ENCODE data around the gene LONP1.

- TF ChIP-seq CTCF (IDR thresholded peaks at IDR 0.05) (no peak), POLR2A (IDR thresholded peaks at IDR 0.05) (no peak)
Observed at GRCh38 chr19:5680084-5680436, 39.9 kb downstream of the LONP1 start.

Measured in lower leg skin (tissue), 3 donors.